Activated T-cell treated with anti-CD3 and anti-CD28 coated beads, Interleukin-2, amount 50 U/mL, for 48 hours (primary cell): Measurements from ENCODE around the gene ITPR2.
"Not testable (repeated sequence)": the region's sequence is repeated elsewhere in the genome, so short reads cannot be mapped to it uniquely, and the experiment has no call there.

ENCODE experiments used
- DNase-seq, 2 experiments: peaks; one replicate each; pipeline ENCODE4 v3.0.0-alpha.2; 2020

Gene ITPR2

DNA sequence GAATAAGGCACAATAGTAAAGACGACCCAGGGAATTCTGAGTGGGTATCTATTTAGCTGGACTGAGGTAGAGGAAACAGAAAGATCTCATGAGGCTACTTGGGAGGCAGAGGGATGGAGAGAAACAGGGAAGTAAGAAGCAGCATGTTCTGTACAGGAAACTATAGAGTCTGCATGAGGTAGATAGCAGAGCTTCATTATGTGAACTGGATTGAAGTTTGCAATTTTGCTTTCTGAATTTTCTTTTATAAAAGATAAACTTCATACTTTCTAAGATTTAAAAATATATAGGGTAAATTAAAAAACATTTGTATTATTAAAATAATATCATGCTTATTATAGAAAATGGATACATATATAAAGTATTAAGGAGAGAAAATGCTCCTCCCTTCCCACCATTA, 399.3 kb downstream of the ITPR2 start:
- not testable (repeated sequence) for DNase-seq

DNA sequence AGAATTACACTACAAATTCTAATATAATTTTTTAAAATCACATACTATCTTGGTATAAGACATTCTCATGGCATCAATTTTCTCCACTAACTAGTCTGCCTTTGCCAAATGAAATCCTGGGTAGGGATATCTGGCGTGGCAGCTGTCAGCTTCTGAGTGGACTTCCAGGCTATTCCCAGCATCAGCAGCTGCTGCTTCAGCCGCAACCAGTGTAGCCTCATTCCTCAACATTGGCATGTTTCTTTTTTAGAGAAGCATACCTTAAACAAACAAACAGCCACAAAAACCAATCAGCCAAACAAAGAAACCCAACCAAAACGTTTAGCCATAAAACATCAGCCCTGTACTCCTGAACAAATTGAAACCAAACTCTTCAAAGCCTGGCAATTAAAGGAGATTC, 401.8 kb downstream of the ITPR2 start:
- DNase-seq = no peak

DNA sequence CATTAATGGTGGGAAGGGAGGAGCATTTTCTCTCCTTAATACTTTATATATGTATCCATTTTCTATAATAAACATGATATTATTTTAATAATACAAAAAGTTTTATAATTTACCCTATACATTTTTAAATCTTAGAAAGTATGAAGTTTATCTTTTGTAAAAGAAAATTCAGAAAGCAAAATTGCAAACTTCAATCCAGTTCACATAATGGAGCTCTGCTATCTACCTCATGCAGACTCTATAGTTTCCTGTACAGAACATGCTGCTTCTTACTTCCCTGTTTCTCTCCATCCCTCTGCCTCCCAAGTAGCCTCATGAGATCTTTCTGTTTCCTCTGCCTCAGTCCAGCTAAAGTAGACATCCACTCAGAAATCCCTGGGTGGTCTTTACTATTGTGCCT, 402.4 kb downstream of the ITPR2 start:
- not testable (repeated sequence) for DNase-seq

DNA sequence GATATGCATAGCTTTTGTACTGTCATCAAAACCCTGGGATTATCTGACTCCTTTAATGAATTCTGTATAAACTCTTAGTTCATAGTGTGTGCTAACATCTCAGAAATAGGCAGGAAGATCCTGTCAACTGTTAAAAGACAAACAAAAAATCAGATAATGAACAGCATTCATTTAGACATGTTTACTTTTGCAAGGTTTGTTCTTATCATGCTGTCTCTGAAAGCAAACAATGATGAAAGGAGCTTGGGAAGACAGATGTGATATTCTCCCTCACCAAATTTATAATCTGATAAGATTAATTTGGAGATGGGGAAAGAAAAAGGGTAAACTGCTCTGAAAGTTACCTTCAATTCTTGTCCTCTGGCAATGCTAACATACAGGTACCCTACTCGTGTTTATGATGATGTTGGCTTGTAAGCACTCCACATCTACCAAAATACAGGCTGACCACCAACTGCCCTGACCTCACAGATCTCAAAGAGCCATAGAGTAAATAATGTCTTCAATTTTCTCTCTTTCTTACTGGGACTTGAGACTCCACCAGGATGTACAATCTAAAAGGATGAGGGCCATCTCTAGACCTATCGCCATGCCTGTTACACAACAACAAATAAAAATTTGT, 403.8 kb downstream of the ITPR2 start:
- DNase-seq = no peak

- no peak for DNase-seq
Measured at GRCh38 chr12:26428420-26428819, 404.6 kb downstream of the ITPR2 start.

- DNase-seq = no peak
Measured at GRCh38 chr12:26426652-26427051, 406.3 kb downstream of the ITPR2 start.

DNA sequence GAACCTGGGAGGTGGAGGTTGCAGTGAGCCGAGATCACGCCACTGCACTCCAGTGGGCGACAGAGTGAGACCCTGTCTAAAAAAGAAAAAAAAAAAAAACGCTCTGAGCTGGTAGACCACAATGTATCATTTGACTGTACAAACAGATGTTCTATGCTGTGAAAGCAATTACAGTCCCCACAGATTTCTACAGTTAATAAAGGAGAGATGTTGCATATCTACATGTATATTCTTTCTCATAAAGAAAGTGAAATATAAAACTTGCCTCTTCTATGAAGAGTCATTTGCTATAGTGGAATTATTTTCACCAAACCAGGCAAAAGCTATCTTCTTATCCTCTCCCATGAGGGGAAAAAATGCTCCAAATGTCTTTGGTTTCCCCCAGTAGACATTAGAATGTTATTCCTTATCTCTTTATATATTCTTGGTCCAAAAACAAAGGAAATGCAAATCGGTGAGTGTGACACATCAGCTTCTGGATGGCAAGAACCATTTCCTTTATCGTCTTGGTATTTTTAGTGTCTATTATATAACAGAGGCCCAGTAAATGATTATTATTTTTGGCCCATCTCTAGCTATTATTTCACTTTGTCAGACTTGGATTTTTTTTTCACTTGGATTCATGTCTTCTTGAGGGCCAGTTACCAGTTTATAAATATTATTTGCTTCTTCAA, 407.3 kb downstream of the ITPR2 start:
- DNase-seq = no peak

- DNase-seq = no peak
Measured at GRCh38 chr12:26422839-26423398, 410.1 kb downstream of the ITPR2 start.

GRCh38 chr12:26416550-26416949, 416.4 kb downstream of the ITPR2 start:
- DNase-seq = no peak

DNA sequence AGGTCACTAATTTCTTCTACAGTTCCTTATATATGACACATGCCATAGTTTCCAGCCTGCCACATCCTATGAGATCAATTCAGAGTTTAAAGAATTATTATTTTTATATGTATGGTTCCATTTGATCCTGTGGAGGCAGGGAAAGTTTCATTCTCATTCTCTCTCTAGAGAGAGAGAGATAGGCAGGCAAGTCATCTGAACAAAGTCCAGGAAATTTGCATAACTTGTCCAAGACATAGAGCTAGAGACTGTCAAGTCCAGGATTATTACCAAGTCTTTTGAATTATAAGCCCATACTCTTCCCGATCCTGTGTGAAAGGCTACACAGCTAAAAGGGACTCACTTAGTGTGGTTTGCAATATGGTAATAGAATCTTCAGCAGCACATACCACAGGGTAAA, 422.3 kb downstream of the ITPR2 start:
- DNase-seq = no peak

- DNase-seq = no peak
Measured at GRCh38 chr12:26406813-26407212, 426.2 kb downstream of the ITPR2 start.

- no peak for DNase-seq
Measured at GRCh38 chr12:26406391-26406790, 426.6 kb downstream of the ITPR2 start.

GRCh38 chr12:26403601-26404000, 429.4 kb downstream of the ITPR2 start:
- no peak for DNase-seq

GRCh38 chr12:26402648-26403047, 430.3 kb downstream of the ITPR2 start:
- no peak for DNase-seq

GRCh38 chr12:26401874-26402273, 431.1 kb downstream of the ITPR2 start:
- DNase-seq = no peak

DNA sequence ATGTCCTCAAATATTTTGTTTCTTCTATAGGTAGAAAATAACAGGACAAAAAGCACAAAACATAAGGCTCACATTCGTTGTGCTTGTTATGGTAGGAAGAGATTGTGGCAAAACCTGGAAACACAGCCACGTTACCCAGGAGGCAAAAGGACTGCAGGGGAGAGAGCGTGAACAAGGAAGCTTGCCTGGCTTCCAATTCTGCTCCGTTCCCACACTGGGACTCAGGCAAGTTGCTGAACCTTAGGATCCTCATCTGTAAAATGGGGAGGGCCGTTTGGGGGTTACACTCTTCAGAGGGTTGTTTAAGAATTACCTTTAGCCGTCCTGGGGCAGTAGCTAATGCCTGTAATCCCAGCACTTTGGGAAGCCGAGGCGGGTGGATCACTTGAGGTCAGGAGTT, 432.4 kb downstream of the ITPR2 start:
- DNase-seq = no peak

- no peak for DNase-seq
Measured at GRCh38 chr12:26399381-26399780, 433.6 kb downstream of the ITPR2 start.

GRCh38 chr12:26396402-26396801, 436.6 kb downstream of the ITPR2 start:
- no peak for DNase-seq

DNA sequence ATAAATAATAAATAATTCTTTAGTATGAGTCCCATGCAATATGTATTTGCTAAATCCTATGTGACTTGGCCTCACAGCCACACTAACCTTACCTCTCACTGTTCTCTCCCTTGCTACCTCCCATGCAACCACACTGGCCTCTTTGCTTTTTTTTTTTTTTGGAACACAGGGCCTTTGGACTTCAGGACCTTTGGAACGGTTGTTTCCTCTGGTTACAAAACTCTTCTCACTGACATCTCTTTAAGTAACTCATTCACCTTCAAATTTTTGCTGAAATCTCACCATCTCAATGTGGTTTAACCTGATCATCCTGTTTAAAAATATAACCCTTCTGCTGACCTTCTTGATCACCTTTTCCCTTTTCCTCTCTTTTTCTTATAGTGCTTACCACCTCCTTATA, 443.7 kb downstream of the ITPR2 start:
- DNase-seq = no peak

GRCh38 chr12:26384536-26384935, 448.5 kb downstream of the ITPR2 start:
- DNase-seq = no peak

DNA sequence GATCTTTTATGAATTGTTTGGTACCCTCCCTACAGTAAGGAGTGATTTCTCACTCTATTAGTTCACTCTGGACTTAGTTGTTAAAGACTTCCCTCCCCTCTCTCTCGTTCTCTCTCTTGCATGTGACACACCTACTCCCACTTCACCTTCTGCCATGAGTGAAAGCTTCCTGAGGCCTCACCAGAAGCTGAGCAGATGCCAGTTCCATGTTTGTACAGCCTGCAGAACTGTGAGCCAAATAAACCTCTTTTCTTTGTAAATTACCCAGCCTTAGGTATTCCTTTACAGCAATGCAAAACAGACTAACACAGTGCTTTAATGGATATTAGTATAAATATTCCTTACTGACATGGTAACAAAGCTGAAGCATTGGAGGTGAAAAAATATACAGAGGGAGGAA, 450.0 kb downstream of the ITPR2 start:
- no peak for DNase-seq

- no peak for DNase-seq
Measured at GRCh38 chr12:26380897-26381296, 452.1 kb downstream of the ITPR2 start.

GRCh38 chr12:26379777-26380467, 453.1 kb downstream of the ITPR2 start:
- no peak for DNase-seq

DNA sequence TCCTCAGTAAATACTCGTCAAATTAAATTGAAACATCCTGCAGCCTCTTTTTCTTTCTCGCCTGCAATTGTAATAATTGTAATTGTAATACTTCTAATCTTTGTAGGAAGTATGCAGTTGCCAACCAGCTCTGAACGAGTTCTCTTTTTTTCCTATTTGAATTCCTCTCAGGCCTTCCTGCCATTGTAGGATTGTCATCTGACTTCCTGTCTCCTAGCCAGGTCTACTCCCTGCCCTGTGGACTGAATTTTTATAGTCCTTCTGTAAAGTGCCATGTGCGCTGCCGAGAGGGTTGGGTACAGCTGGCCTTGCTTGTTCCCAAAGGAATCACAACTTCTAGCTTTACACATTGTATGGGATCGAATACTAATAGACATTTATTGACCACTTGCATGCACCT, 454.3 kb downstream of the ITPR2 start:
- no peak for DNase-seq
